Activated CD8-positive, alpha-beta memory T cell treated with anti-CD3 and anti-CD28 coated beads for 48 hours (primary cell): ENCODE measurements around the gene SMG9.

Source experiments
- DNase-seq, 3 experiments: peaks; one replicate each; pipeline ENCODE4 v3.0.0-alpha.2; 2020; ENCODE audit warnings: low read depth in 2 of 3, low spot score in 2 of 3

Gene SMG9

GRCh38 chr19:43726736-43727592, 27.8 kb downstream of the SMG9 start:
- DNase-seq, result no peak

- DNase-seq, result no peak
Measured at GRCh38 chr19:43725468-43725867, 29.3 kb downstream of the SMG9 start.

GRCh38 chr19:43724896-43725295, 29.9 kb downstream of the SMG9 start:
- no peak for DNase-seq

- DNase-seq, result no peak
Measured at GRCh38 chr19:43723588-43723987, 31.2 kb downstream of the SMG9 start.

GRCh38 chr19:43721469-43722048, 33.2 kb downstream of the SMG9 start:
- DNase-seq, result no peak

GRCh38 chr19:43720936-43721335, 33.8 kb downstream of the SMG9 start:
- no peak for DNase-seq

GRCh38 chr19:43719918-43720317, 34.8 kb downstream of the SMG9 start:
- DNase-seq, result no peak

- DNase-seq, result no peak
Measured at GRCh38 chr19:43719378-43719868, 35.3 kb downstream of the SMG9 start.

GRCh38 chr19:43718627-43719377, 36.0 kb downstream of the SMG9 start:
- DNase-seq, result no peak

- no peak for DNase-seq
Measured at GRCh38 chr19:43715776-43716175, 39.0 kb downstream of the SMG9 start, which contains the start of gene IRGC. TSS of gene IRGC (plus strand) at chr19:43716076. CDS start at chr19:43718559, 2,483 bp downstream.

- no peak for DNase-seq
Measured at GRCh38 chr19:43713208-43713607, 41.6 kb downstream of the SMG9 start.

GRCh38 chr19:43711751-43712355, 42.9 kb downstream of the SMG9 start:
- DNase-seq, result no peak

GRCh38 chr19:43708716-43709115, 46.0 kb downstream of the SMG9 start:
- DNase-seq, result no peak

- DNase-seq, result no peak
Measured at GRCh38 chr19:43707158-43707712, 47.5 kb downstream of the SMG9 start.

GRCh38 chr19:43705729-43706128, 49.0 kb downstream of the SMG9 start:
- no peak for DNase-seq

- DNase-seq, result no peak
Measured at GRCh38 chr19:43704002-43704705, 50.6 kb downstream of the SMG9 start.

GRCh38 chr19:43700395-43701000, 54.3 kb downstream of the SMG9 start:
- no peak for DNase-seq

- DNase-seq, result no peak
Measured at GRCh38 chr19:43699506-43700394, 55.0 kb downstream of the SMG9 start.

- DNase-seq, result no peak
Measured at GRCh38 chr19:43697295-43697694, 57.5 kb downstream of the SMG9 start.
